A549 (cell line): ENCODE results near the gene HDDC3. TPM values are rescaled to one million over a fixed set of nuclear protein-coding genes. Genes with fewer than 3 reads are reported as not detected.

Source experiments
- ATAC-seq, 2 experiments: fragments of 200-7000 bp in 1 of 2; fragments of >200 bp in 1 of 2; cut with Nextera tagmentation in 1 of 2; cut with Tn5 transposase in 1 of 2; 3 replicates each; pipeline versions ENCODE4 v1.8.0 to v1.9.1; 2018 to 2020; ENCODE audit warnings: mild to moderate bottlenecking in 1 of 2, moderate library complexity in 1 of 2
- CTCF ChIA-PET: fragments of 300-600 bp; sonication (Branson Sonifier 250); formaldehyde crosslinking; extraction: SDS; loops from one replicate; lab custom pipeline; 2021; ENCODE audit warnings: antibody characterized with exemption, inconsistent platforms; lab: Yijun Ruan, JAX
- POLR2A ChIA-PET: fragments of 350-600 bp; formaldehyde crosslinking; extraction: SDS; loops from one replicate; lab custom pipeline; 2021; ENCODE audit warnings: antibody characterized with exemption, inconsistent platforms; lab: Yijun Ruan, JAX
- DNase-seq, 2 experiments: peaks; one replicate each; pipeline versions ENCODE4 v3.0.0 to v3.0.0-alpha.2; 2011 to 2016; ENCODE audit warnings: low read depth in 1 of 2, low spot score in 1 of 2
- FAIRE-seq: peaks from 2 replicates; lab custom pipeline; 2011; peaks lifted over from hg19 to GRCh38; lab: Jason Lieb, UNC
- H3K27ac ChIP-seq, 2 experiments: fragments of >200 bp; sonication (Bioruptor Twin); formaldehyde crosslinking; 3 replicates each; pipeline ENCODE4 v1.5.1; 2016 to 2017
- H3K4me1 ChIP-seq: fragments of >200 bp; sonication (Bioruptor Twin); formaldehyde crosslinking; 3 replicates; pipeline ENCODE4 v1.6.1; 2016
- H3K4me2 ChIP-seq: fragments of >200 bp; sonication (Bioruptor Twin); formaldehyde crosslinking; 3 replicates; pipeline ENCODE4 v1.6.1; 2016
- H3K4me3 ChIP-seq: fragments of >200 bp; sonication (Bioruptor Twin); formaldehyde crosslinking; 3 replicates; pipeline ENCODE4 v1.5.1; 2016
- H3K9me3 ChIP-seq: fragments of >200 bp; sonication (Bioruptor Twin); formaldehyde crosslinking; 3 replicates; pipeline ENCODE4 v1.6.1; 2016
- CBX8 ChIP-seq: fragments of 200-600 bp; sonication (generic); IDR thresholded peaks from 2 replicates; pipeline ENCODE4 v1.6.1; 2016
- CEBPB ChIP-seq, 2 experiments: fragments of >200 bp in 1 of 2; sonication (Bioruptor Twin) in 1 of 2; formaldehyde crosslinking in 1 of 2; IDR thresholded peaks; 2 replicates each; pipeline ENCODE4 v1.6.1; 2012 to 2016
- CHD2 ChIP-seq: fragments of 150-350 bp; IDR thresholded peaks from 2 replicates; pipeline ENCODE4 v1.6.1; 2014; ENCODE audit warnings: low read length; ENCODE audit not compliant: partially characterized antibody
- CTCF ChIP-seq: fragments of >200 bp; sonication (Bioruptor Twin); formaldehyde crosslinking; IDR thresholded peaks from 3 replicates; pipeline ENCODE4 v1.5.1; 2016
- FOXS1 ChIP-seq: fragments of 250-450 bp; sonication (Bioruptor Pico); IDR thresholded peaks from 2 replicates; pipeline ENCODE4 v1.5.0; 2020; ENCODE audit warnings: mild to moderate bottlenecking, moderate library complexity
- HOXA7 ChIP-seq: fragments of 250-450 bp; sonication (Bioruptor Pico); IDR thresholded peaks from 2 replicates; pipeline ENCODE4 v1.5.0; 2020; ENCODE audit warnings: mild to moderate bottlenecking, moderate library complexity
- HOXB5 ChIP-seq: fragments of 250-450 bp; sonication (Bioruptor Pico); IDR thresholded peaks from 2 replicates; pipeline ENCODE4 v1.5.0; 2020; ENCODE audit warnings: mild to moderate bottlenecking, moderate library complexity
- JUNB ChIP-seq: fragments of >200 bp; sonication (Bioruptor Twin); formaldehyde crosslinking; IDR thresholded peaks from 2 replicates; pipeline ENCODE4 v1.6.1; 2016
- KDM1A ChIP-seq: fragments of 200-600 bp; sonication (generic); IDR thresholded peaks from 2 replicates; pipeline ENCODE4 v1.6.1; 2016; ENCODE audit warnings: low read depth, mild to moderate bottlenecking
- POLR2AphosphoS2 ChIP-seq: conservative IDR thresholded peaks from 2 replicates; pipeline ENCODE4 v1.6.1; 2012; ENCODE audit warnings: low read length, improper control_type of control experiment, inconsistent platforms
- RFX5 ChIP-seq: fragments of 450-650 bp; IDR thresholded peaks from 2 replicates; pipeline ENCODE4 v1.7.1; 2014; ENCODE audit warnings: antibody characterized with exemption, mild to moderate bottlenecking, moderate library complexity
- ZFP36 ChIP-seq: fragments of 450-650 bp; IDR thresholded peaks from 2 replicates; pipeline ENCODE4 v1.6.1; 2014; ENCODE audit warnings: borderline replicate concordance; ENCODE audit not compliant: partially characterized antibody
- WGBS: methylation state at CpG from one replicate; pipeline ENCODE4 v1.1.6; 2017; ENCODE audit errors: missing lambda C conversion rate; 5-methylcytosine and 5-hydroxymethylcytosine counted together
- polyA plus RNA-seq, 4 experiments: library from polyadenylated mRNA; depleted of rRNA in 3 of 4; stranded (reverse); fragments of >200 nt; fragmentation: RNase III in 1 of 4; extraction: RNeasy Plus Mini Kit Qiagen cat#74134 plus additional on column Dnase treatment in 1 of 4; gene quantifications; 2 replicates in 3 of 4; 3 replicates in 1 of 4; pipeline ENCODE4 v1.2.3, GENCODE V29; 2011 to 2017
- small RNA-seq, 6 experiments: library from RNA; depleted of rRNA; stranded (forward); fragments of <200 nt; gene quantifications; one replicate each; pipeline ENCODE3, GENCODE V24; 2012
- TF ChIP-seq, protein P1 (sequence below): fragments of 250-450 bp; sonication (Bioruptor Pico); IDR thresholded peaks from 2 replicates; pipeline ENCODE4 v1.5.0; 2021; ENCODE audit warnings: mild to moderate bottlenecking, moderate library complexity, borderline replicate concordance

The HDDC3 gene
- polyA plus RNA-seq, 2 of the 4 experiments (the other 2 are of a cell fraction) = 26.1 to 31.9 TPM

- TF ChIP-seq ZFP36 = no peak
- TF ChIP-seq, all 56 proteins: peak for 0
Observed at GRCh38 chr15:90881181-90881977, 51.0 kb downstream of the HDDC3 start (continued).

DNA sequence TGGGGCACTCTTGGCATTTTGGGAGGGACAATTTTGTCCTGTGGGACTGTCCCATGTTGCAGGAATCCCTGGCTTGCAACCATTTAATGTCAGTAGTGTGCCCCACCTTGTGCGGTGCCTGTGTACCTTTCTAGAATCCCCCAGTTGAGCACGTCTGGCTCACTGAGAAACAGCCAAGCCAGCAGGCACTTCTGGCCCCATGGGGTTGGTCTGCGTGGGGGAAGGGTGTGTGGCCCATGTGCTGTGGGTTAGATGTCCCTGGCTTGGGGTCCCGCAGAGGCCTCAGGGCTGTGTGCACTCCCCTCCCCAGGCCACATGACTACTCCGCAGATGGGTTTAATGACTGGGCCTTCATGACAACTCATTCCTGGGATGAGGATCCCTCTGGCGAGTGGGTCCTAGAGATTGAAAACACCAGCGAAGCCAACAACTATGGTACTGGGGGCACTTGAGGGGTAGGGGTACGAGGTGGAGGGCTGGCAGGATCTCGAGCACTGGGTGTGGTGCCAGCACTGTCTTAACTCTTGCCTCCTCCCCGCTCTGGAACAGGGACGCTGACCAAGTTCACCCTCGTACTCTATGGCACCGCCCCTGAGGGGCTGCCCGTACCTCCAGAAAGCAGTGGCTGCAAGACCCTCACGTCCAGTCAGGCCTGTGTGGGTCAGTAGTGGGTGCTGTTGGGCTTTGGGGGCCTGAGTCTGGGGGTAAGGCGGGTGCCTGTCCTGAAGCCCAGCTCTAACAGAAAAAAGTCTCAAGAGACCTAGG is 51.8 kb downstream of the HDDC3 start:
- ChIA-PET POLR2A (no interaction called here), CTCF (interaction anchor here (0.6 to 10.9 kb wide), 5 partner anchors 13 to 243 kb away, joined by 3 to 265 read pairs (median 3); no protein-coding TSS in a partner anchor)
- ATAC-seq (no peak), DNase-seq (no peak), FAIRE-seq (no peak)
- Histone ChIP-seq H3K9me3 (no peaks in the 10 kb centered on the region), H3K27ac (no peak overlapping the region), H3K4me1 (no peaks in the 10 kb centered on the region), H3K4me2 (no peak overlapping the region), H3K4me3 (no peak overlapping the region)
- TF ChIP-seq CHD2 = no peak
- TF ChIP-seq CTCF = no peak
- no peak for TF ChIP-seq POLR2AphosphoS2
- TF ChIP-seq HOXB5 (CRISPR knock-in tag) = no peak
- no peak for TF ChIP-seq HOXA7 (CRISPR knock-in tag)
- no peak for TF ChIP-seq CBX8
- TF ChIP-seq KDM1A = no peak
- no peak for TF ChIP-seq RFX5
- TF ChIP-seq JUNB = no peak
- no peak for TF ChIP-seq CEBPB (IDR thresholded peaks at IDR 0.05)
- TF ChIP-seq, protein P1, sequence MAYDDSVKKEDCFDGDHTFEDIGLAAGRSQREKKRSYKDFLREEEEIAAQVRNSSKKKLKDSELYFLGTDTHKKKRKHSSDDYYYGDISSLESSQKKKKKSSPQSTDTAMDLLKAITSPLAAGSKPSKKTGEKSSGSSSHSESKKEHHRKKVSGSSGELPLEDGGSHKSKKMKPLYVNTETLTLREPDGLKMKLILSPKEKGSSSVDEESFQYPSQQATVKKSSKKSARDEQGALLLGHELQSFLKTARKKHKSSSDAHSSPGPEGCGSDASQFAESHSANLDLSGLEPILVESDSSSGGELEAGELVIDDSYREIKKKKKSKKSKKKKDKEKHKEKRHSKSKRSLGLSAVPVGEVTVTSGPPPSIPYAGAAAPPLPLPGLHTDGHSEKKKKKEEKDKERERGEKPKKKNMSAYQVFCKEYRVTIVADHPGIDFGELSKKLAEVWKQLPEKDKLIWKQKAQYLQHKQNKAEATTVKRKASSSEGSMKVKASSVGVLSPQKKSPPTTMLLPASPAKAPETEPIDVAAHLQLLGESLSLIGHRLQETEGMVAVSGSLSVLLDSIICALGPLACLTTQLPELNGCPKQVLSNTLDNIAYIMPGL (CRISPR knock-in tag) = no peak
- TF ChIP-seq FOXS1 = no peak
- 92% methylated on average over 16 of the region's 16 CpGs for whole genome bisulfite sequencing

Small RNA genes lying within 50 kb of the gene (small RNA-seq; reads per million reads assigned to genes)
- gene RF00019 = 0 reads per million in 6 experiments

Other genes starting within 250 kb of the HDDC3 start
- 14.5 and 15.2 TPM in 2 replicates for gene BLM, start 215.2 kb downstream of the HDDC3 start, polyA plus RNA-seq (2011; rRNA removed)
- 8.6 to 10.5 TPM (median 10.2 TPM) in 3 replicates for gene BLM, start 215.2 kb downstream of the HDDC3 start, polyA plus RNA-seq (2017; fragmentation: RNase III; extraction: RNeasy Plus Mini Kit Qiagen cat#74134 plus additional on column Dnase treatment)
- 16.8 and 20.9 TPM in 2 replicates for gene FURIN, start 64.0 kb downstream of the HDDC3 start, polyA plus RNA-seq (2011; rRNA removed)
- gene FURIN, start 64.0 kb downstream of the HDDC3 start, polyA plus RNA-seq (2017; fragmentation: RNase III; extraction: RNeasy Plus Mini Kit Qiagen cat#74134 plus additional on column Dnase treatment) = 23.1 to 37.1 TPM (median 33.3 TPM) in 3 replicates
- 0.50 and 0.53 TPM in 2 replicates for gene FES, start 48.0 kb downstream of the HDDC3 start, polyA plus RNA-seq (2011; rRNA removed)
- 0.39 to 0.50 TPM (median 0.45 TPM) in 3 replicates for gene FES, start 48.0 kb downstream of the HDDC3 start, polyA plus RNA-seq (2017; fragmentation: RNase III; extraction: RNeasy Plus Mini Kit Qiagen cat#74134 plus additional on column Dnase treatment)
- 22.0 and 37.0 TPM in 2 replicates for gene MAN2A2, start 29.2 kb downstream of the HDDC3 start, polyA plus RNA-seq (2011; rRNA removed)
- gene MAN2A2, start 29.2 kb downstream of the HDDC3 start, polyA plus RNA-seq (2017; fragmentation: RNase III; extraction: RNeasy Plus Mini Kit Qiagen cat#74134 plus additional on column Dnase treatment) = 29.6 to 35.3 TPM (median 32.6 TPM) in 3 replicates
- 47.7 and 48.2 TPM in 2 replicates for gene UNC45A, start 2.7 kb upstream of the HDDC3 start, polyA plus RNA-seq (2011; rRNA removed)
- 76.9 to 82.5 TPM (median 80.4 TPM) in 3 replicates for gene UNC45A, start 2.7 kb upstream of the HDDC3 start, polyA plus RNA-seq (2017; fragmentation: RNase III; extraction: RNeasy Plus Mini Kit Qiagen cat#74134 plus additional on column Dnase treatment)
- 22.8 and 25.3 TPM in 2 replicates for gene RCCD1, start 22.3 kb upstream of the HDDC3 start, polyA plus RNA-seq (2011; rRNA removed)
- 37.0 to 39.4 TPM (median 37.2 TPM) in 3 replicates for gene RCCD1, start 22.3 kb upstream of the HDDC3 start, polyA plus RNA-seq (2017; fragmentation: RNase III; extraction: RNeasy Plus Mini Kit Qiagen cat#74134 plus additional on column Dnase treatment)
- gene PRC1, start 62.0 kb upstream of the HDDC3 start, polyA plus RNA-seq (2011; rRNA removed) = 376 and 426 TPM in 2 replicates
- gene PRC1, start 62.0 kb upstream of the HDDC3 start, polyA plus RNA-seq (2017; fragmentation: RNase III; extraction: RNeasy Plus Mini Kit Qiagen cat#74134 plus additional on column Dnase treatment) = 277 to 312 TPM (median 303 TPM) in 3 replicates
- 17.9 and 25.0 TPM in 2 replicates for gene VPS33B, start 90.0 kb upstream of the HDDC3 start, polyA plus RNA-seq (2011; rRNA removed)
- 9.5 to 11.7 TPM (median 11.1 TPM) in 3 replicates for gene VPS33B, start 90.0 kb upstream of the HDDC3 start, polyA plus RNA-seq (2017; fragmentation: RNase III; extraction: RNeasy Plus Mini Kit Qiagen cat#74134 plus additional on column Dnase treatment)
- gene SV2B, start 167.7 kb upstream of the HDDC3 start, polyA plus RNA-seq (2011; rRNA removed) = 0.03 and 0.05 TPM in 2 replicates
- gene SV2B, start 167.7 kb upstream of the HDDC3 start, polyA plus RNA-seq (2017; fragmentation: RNase III; extraction: RNeasy Plus Mini Kit Qiagen cat#74134 plus additional on column Dnase treatment) = not detected in 3 replicates